ENCODE data around the gene SLC1A7. TPM values are rescaled to one million over a fixed set of nuclear protein-coding genes. Genes with fewer than 3 reads are reported as not detected.

The SLC1A7 gene
- total RNA-seq, 1 donor from 2014 or later = not detected

- no peak for DNase-seq (ENCODE audit: low spot score)
These were observed 65.5 kb downstream of the SLC1A7 start for GRCh38 chr1:53076721-53077598.

GRCh38 chr1:53076165-53076564 lies 66.3 kb downstream of the SLC1A7 start:
- DNase-seq (ENCODE audit: low spot score) = no peak

GRCh38 chr1:53075761-53076163 lies 66.7 kb downstream of the SLC1A7 start:
- DNase-seq (ENCODE audit: low spot score) = no peak

DNA sequence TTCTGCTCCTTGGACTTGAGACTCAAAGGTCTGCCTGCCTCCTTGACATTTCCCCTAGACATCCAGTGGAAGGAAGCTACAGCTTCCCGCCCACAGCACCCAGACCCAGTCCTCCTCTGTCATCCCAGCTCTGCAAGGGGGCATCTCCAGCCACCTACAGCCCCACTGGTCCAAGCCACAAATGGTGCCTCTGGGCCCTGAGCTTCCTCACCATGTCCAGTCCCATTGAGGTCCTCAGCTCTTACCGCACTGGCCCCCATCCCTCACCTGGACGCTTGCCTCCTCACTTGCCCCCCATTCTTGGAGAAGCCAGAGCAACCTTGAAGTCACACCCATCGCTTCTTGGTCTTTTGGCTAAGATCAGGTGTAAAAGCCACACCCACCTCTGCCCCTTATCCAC lies 67.2 kb downstream of the SLC1A7 start:
- no peak for DNase-seq (ENCODE audit: low spot score)

- no peak for DNase-seq (ENCODE audit: low spot score)
These were observed 67.9 kb downstream of the SLC1A7 start for GRCh38 chr1:53074313-53075154.

DNA sequence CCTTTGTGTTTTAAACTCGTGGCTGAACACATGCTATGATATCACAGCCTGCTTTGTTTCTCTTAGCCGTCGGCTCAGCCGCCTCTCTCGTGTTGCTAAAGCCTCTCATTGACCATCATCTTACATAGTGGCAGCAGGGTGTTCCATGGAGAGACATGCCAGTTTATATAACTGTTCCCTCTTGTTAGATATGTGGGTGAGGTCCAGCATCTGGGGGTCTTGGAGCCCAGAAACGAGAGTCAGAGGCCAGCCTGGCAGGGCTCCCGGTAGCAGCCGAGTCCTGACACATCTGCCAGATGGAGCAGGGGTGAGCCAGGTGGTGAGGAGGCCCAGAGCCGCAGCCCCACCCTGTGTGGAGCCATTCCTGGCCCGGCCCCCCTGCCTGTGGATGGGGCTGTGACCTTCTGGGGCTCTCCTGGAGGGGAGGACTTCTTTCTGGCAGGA lies 68.5 kb downstream of the SLC1A7 start:
- DNase-seq (ENCODE audit: low spot score) = no peak

DNA sequence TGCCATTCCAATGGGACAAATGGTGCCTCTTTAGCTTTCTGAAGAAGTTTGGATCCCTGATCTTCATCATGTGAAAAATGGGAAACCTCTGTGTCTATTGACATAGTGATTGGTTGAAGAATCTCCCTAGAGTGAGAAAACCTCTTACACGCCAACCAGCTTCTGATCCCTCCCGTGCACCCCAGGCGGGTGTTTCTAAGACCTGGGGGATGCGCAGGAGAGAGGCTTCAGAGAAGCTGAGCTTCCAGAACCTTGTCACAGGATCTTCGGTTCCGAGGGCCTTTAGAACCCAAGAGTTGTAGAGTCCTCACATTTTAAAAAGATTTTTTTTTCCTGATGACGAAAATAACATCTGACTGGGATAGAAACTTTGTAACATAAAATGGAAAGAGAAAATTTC lies 69.2 kb downstream of the SLC1A7 start:
- no peak for DNase-seq (ENCODE audit: low spot score)

DNA sequence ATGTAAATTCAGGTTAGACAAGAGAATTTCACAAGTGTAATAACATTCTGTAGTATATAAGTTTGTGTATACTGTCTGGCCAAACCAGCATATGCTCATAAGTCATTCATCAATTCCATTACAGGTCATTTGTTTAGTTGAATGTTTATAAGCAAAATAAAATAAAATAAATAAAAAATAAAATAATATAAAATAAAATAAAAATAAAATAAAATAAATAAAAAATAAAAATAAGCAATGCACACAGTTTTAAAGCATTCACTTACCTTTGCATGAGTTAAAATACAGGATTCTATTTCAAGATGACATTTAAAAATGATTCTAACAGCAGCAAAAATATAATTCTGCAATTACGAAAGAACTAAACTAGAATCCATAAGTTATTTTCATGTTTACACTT lies 70.5 kb downstream of the SLC1A7 start:
- DNase-seq (ENCODE audit: low spot score) = no peak

DNA sequence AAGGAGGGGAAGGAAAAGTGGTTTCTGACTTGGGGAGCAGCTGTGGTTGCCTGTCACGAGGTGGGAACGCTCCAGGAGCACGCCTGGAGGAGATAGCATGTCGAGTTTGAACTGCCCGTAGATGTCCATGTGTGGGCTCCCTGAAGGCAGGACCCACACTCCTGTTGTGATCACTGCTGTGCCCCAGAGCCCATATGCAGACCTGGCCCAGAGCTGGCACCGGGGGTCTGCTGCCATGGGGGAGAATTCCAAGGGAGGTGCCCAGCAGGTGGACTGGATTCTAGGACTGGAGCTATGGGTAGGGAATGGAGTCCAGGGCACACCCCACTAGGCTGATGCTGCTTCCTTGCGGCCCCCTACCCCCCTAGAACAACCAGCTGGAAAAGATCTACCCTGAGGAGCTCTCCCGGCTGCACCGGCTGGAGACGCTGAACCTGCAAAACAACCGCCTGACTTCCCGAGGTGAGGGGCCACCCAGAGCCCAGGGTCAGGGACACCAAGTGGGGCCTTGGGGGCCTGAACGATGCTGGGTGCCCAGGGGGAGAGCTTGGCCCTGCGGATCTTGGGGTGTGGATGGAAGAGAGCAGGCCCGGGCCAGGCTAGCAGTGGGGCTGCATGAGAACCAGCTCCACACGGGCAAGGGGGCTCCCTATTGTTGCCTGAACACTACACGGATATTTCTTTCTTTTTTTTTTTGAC lies 71.1 kb downstream of the SLC1A7 start:
- DNase-seq (ENCODE audit: low spot score) = peak; percentile 39

DNA sequence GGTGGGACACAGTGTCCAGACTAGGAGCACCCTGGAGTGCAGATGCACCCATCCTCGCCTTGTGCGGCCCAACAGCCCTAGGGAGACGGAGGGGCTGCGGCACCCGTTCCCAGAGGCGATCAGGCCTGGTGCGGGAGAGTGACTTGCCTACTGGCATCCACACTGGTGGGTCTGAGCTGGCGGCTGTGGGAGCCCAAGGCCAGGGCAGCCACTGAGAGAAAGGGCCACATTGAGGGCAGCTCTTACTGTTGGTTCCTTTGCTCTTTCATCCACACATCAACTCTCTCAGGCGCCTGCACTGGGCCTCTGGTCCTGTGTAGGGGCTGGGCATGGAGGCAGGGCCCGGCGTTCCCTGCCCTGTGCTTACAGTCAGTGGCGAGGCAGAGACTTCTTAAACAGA lies 71.8 kb downstream of the SLC1A7 start:
- DNase-seq (ENCODE audit: low spot score) = peak; percentile 39

- DNase-seq (ENCODE audit: low spot score) = peak; percentile 31
These were observed 72.6 kb downstream of the SLC1A7 start for GRCh38 chr1:53069663-53070327.

GRCh38 chr1:53069265-53069662 lies 73.2 kb downstream of the SLC1A7 start:
- peak; percentile 33 for DNase-seq (ENCODE audit: low spot score)

DNA sequence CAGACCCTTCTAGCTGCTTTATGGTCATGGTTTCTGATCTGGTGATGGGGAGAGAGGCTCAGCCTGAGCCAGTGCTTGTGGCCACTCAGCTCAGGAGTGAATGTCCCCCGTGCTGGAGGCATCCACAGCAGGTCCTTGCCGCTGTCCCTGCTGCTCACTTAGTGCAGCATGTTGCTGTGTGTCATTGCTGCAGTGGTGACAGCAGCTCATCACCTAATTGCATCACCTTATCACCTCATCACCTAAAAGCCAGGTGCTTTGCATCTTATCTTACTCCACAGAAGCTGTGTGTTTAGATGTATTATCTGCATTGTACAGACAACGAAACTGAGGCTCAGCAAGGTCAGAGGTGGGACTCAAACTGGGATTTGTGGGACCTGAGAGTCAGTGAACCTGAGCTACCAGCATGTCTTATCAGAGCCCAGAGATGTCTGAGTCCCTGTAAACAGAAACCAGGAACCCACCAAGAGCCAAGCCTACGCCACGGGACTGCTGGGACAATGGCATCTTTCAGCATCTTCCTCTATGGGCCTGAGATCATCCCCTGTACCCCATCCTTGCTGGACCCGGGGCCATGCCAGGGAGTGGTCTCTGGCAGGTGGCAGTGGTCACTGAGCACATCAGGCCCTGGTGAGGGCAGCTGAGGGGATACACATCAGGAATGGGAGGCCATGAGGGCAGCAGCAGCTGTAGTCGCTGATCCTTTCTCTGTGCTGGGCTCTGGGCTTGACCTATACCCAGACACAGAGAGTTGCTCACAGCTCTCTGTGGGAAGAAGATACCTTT lies 73.9 kb downstream of the SLC1A7 start:
- DNase-seq (ENCODE audit: low spot score) = peak; percentile 23

GRCh38 chr1:53067886-53068285 lies 74.6 kb downstream of the SLC1A7 start:
- no peak for DNase-seq (ENCODE audit: low spot score)

GRCh38 chr1:53066891-53067738 lies 75.3 kb downstream of the SLC1A7 start:
- DNase-seq (ENCODE audit: low spot score) = peak; percentile 8

DNA sequence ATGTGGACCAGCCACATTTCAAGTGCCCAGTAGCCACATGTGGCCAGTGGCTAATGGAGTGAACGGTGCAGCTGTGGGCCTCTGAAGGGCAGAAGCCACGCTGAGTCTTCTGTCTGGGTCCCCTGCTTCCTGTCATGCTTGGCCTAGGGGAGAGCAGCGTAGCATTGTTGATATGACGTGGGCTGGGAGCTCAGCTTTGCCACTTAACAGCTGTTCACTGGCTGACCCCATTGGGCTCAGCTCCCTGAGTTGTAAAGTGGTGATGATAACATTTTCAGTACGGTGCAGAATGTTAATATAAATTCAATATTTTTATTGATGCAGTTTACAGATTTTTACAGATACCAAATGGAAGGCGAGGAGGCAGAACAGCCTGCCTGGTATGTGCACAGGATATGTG lies 76.0 kb downstream of the SLC1A7 start:
- no peak for DNase-seq (ENCODE audit: low spot score)

DNA sequence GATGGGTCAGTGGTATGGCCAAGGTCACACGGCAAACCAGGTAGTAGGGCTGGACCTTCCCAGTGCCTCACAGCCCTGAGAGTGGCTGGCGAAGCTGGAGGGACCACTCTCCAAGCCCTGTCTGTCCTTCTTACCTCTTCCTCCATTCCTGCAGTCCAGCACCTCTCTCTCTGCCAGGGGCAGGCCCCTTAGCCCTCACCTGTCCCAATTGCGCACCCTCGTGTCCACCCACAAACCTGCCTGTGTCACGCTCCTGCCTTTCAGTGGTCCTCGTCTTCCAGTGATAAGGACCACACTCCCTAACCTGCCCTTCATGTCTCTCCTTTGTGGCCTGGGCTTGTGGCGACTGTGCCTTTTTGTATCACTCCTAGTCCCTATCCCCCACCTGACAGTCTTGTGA lies 77.0 kb downstream of the SLC1A7 start:
- no peak for DNase-seq (ENCODE audit: low spot score)

DNA sequence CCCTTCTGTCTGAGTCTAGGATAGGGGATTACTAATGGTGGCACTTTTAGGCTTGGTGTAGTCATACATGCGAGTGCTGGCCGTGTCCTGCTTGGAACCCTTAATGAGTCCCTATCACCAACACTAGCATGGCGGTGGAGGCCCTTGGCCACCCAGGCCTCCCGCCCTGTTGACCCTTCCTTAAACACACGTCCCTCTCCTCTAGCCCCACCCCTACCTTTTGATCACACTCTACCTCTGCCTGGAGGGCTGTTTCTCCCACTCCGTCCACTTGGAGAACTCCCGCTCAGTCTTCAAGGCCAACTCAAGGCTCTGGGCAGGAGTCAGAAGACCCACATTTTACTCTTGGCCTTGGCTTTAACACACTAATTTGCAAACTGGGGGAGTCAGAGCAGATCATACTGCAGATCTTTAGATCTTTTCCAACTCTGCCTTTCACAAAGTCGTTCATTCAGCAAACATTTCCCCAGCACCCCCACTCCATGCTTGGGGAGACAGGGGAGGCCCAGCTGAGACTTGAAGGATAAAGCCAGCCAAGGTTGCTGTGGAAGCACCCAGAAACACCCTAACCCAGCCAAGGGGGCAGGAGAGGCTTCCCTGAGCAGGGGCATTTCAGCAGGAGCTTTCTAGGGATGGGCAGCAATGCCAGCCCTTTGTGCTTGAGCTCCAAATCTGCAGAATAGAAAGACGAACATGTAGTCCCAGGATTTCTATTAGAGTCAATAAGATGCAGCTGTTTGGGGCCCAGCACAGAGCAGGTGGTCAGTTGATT lies 78.5 kb downstream of the SLC1A7 start:
- no peak for DNase-seq (ENCODE audit: low spot score)

All from ureter (tissue), 1 donor.